H1 (cell line): ENCODE results near the gene LDLRAD3. TPM values are rescaled to one million over a fixed set of nuclear protein-coding genes. Genes with fewer than 3 reads are reported as not detected.

ENCODE experiments used
- CTCF ChIA-PET: fragments of 300-600 bp; sonication (Branson Sonifier 250); formaldehyde crosslinking; loops from one replicate; lab custom pipeline; 2021; ENCODE audit not compliant: partially characterized antibody; lab: Charles Lee
- POLR2A ChIA-PET: fragments of 300-600 bp; sonication (Branson Sonifier 250); formaldehyde crosslinking; loops from one replicate; lab custom pipeline; 2021; ENCODE audit warnings: inconsistent platforms; ENCODE audit not compliant: partially characterized antibody; lab: Charles Lee
- DNase-seq, 2 experiments: peaks; one replicate each; pipeline versions ENCODE4 v3.0.0 to v3.0.0-alpha.2; 2010 to 2022; ENCODE audit warnings: low spot score in 2 of 2, low read depth in 1 of 2, mixed read lengths in 1 of 2
- FAIRE-seq: peaks from 2 replicates; lab custom pipeline; 2011; peaks lifted over from hg19 to GRCh38; lab: Jason Lieb, UNC
- H2AFZ ChIP-seq: 2 replicates; pipeline ENCODE4 v1.8.1; 2012; ENCODE audit warnings: low read length, inconsistent platforms
- H2AK5ac ChIP-seq: 2 replicates; pipeline ENCODE4 v1.6.1; 2013; ENCODE audit warnings: low read depth, low read length
- H2BK120ac ChIP-seq: replicated peaks from 2 replicates; pipeline ENCODE3; 2013; ENCODE audit warnings: low read depth, low read length, inconsistent platforms
- H2BK12ac ChIP-seq: 2 replicates; pipeline ENCODE4 v1.6.1; 2013; ENCODE audit warnings: low read depth, low read length
- H2BK15ac ChIP-seq: 2 replicates; pipeline ENCODE4 v1.6.1; 2013; ENCODE audit warnings: low read length
- H2BK20ac ChIP-seq: 2 replicates; pipeline ENCODE4 v1.6.1; 2013; ENCODE audit warnings: low read length
- H2BK5ac ChIP-seq: 2 replicates; pipeline ENCODE4 v1.6.1; 2013; ENCODE audit warnings: low read depth, low read length
- H3K14ac ChIP-seq: 2 replicates; pipeline ENCODE4 v1.6.1; 2013; ENCODE audit warnings: inconsistent platforms; ENCODE audit not compliant: insufficient read length
- H3K18ac ChIP-seq: 2 replicates; pipeline ENCODE4 v1.6.1; 2013; ENCODE audit warnings: low read length; ENCODE audit errors: extremely low read depth
- H3K23ac ChIP-seq: 2 replicates; pipeline ENCODE4 v1.6.1; 2013; ENCODE audit warnings: inconsistent platforms; ENCODE audit not compliant: insufficient read length
- H3K23me2 ChIP-seq: 2 replicates; pipeline ENCODE4 v1.6.1; 2013; ENCODE audit warnings: low read depth, low read length
- H3K27ac ChIP-seq: 2 replicates; pipeline ENCODE4 v1.6.1; 2011; ENCODE audit warnings: low read depth, low read length, inconsistent platforms
- H3K27me3 ChIP-seq, 4 experiments: replicated peaks in 1 of 4; 1 replicate in 1 of 4; 2 replicates in 3 of 4; pipeline versions ENCODE4 v1.6.1 to v1.8.1; 2011 to 2013; ENCODE audit warnings: low read length in 3 of 4, mild to moderate bottlenecking in 3 of 4, inconsistent platforms in 2 of 4, mixed read lengths in 2 of 4, moderate library complexity in 1 of 4; ENCODE audit not compliant: control insufficient read depth in 3 of 4, insufficient read depth in 3 of 4; ENCODE audit errors: extremely low read depth in 1 of 4
- H3K36me3 ChIP-seq, 4 experiments: 2 replicates each; pipeline versions ENCODE4 v1.6.1 to v1.8.1; 2011 to 2013; ENCODE audit warnings: mild to moderate bottlenecking in 4 of 4, low read length in 3 of 4, moderate library complexity in 2 of 4, control low read depth in 1 of 4, inconsistent platforms in 1 of 4; ENCODE audit not compliant: insufficient read depth in 4 of 4, control insufficient read depth in 2 of 4
- H3K4ac ChIP-seq: replicated peaks from 2 replicates; pipeline ENCODE3; 2013; ENCODE audit warnings: low read length, low read depth, mixed read lengths, inconsistent platforms; ENCODE audit not compliant: insufficient read length
- H3K4me1 ChIP-seq, 4 experiments: replicated peaks in 1 of 4; 1 replicate in 1 of 4; 2 replicates in 3 of 4; pipeline versions ENCODE4 v1.6.1 to v1.8.1; 2011 to 2013; ENCODE audit warnings: low read length in 3 of 4, inconsistent platforms in 2 of 4, mixed read lengths in 1 of 4; ENCODE audit not compliant: insufficient read depth in 4 of 4, control insufficient read depth in 3 of 4
- H3K4me2 ChIP-seq, 2 experiments: 2 replicates each; pipeline versions ENCODE4 v1.6.1 to v1.8.1; 2011 to 2013; ENCODE audit warnings: low read depth in 2 of 2, low read length in 2 of 2, control low read depth in 1 of 2, inconsistent platforms in 1 of 2, mild to moderate bottlenecking in 1 of 2; ENCODE audit not compliant: insufficient read depth in 1 of 2
- H3K4me3 ChIP-seq, 4 experiments: fragments of 200-600, 300-600 bp in 1 of 4; sonication (generic), shearing (Covaris generic), sonication (Bioruptor Twin) in 1 of 4; 2 replicates each; pipeline versions ENCODE4 v1.5.1 to v1.8.1; 2011 to 2016; ENCODE audit warnings: low read length in 4 of 4, low read depth in 3 of 4, control low read depth in 2 of 4, inconsistent platforms in 2 of 4, mild to moderate bottlenecking in 2 of 4, mixed read lengths in 1 of 4, moderate library complexity in 1 of 4; ENCODE audit not compliant: insufficient read depth in 2 of 4; ENCODE audit errors: extremely low read depth in 1 of 4
- H3K56ac ChIP-seq: replicated peaks from 2 replicates; pipeline ENCODE3; 2013; ENCODE audit warnings: low read depth, mild to moderate bottlenecking, mixed read lengths, low read length, inconsistent platforms; ENCODE audit not compliant: insufficient read length
- H3K79me1 ChIP-seq: 2 replicates; pipeline ENCODE4 v1.6.1; 2013; ENCODE audit warnings: low read depth, low read length, control low read depth
- H3K79me2 ChIP-seq, 2 experiments: 2 replicates each; pipeline versions ENCODE4 v1.6.1 to v1.8.1; 2012 to 2013; ENCODE audit warnings: low read length in 2 of 2, mild to moderate bottlenecking in 2 of 2, inconsistent platforms in 1 of 2; ENCODE audit not compliant: insufficient read depth in 2 of 2, control insufficient read depth in 1 of 2
- H3K9ac ChIP-seq, 4 experiments: replicated peaks in 1 of 4; 1 replicate in 1 of 4; 2 replicates in 3 of 4; pipeline versions ENCODE4 v1.6.1 to v1.8.1; 2011 to 2013; ENCODE audit warnings: low read depth in 3 of 4, low read length in 3 of 4, control low read depth in 2 of 4, mild to moderate bottlenecking in 2 of 4, moderate library complexity in 2 of 4, inconsistent platforms in 1 of 4; ENCODE audit errors: extremely low read depth in 1 of 4
- H3K9me3 ChIP-seq, 2 experiments: 2 replicates each; pipeline versions ENCODE4 v1.6.1 to v1.8.1; 2012 to 2013; ENCODE audit warnings: mild to moderate bottlenecking in 2 of 2, moderate library complexity in 2 of 2, control low read depth in 1 of 2, inconsistent platforms in 1 of 2, low read depth in 1 of 2, low read length in 1 of 2, mixed read lengths in 1 of 2; ENCODE audit not compliant: insufficient read depth in 2 of 2
- H4K20me1 ChIP-seq, 2 experiments: replicated peaks in 1 of 2; 2 replicates each; pipeline versions ENCODE3 to v1.8.1; 2011 to 2013; ENCODE audit warnings: inconsistent platforms in 2 of 2, low read length in 2 of 2, mild to moderate bottlenecking in 1 of 2; ENCODE audit not compliant: insufficient read depth in 2 of 2, control insufficient read depth in 1 of 2
- H4K5ac ChIP-seq: 2 replicates; pipeline ENCODE4 v1.6.1; 2013; ENCODE audit warnings: low read length, low read depth, mixed read lengths, inconsistent platforms; ENCODE audit not compliant: insufficient read length
- H4K8ac ChIP-seq: 2 replicates; pipeline ENCODE4 v1.8.0; 2013; ENCODE audit warnings: mild to moderate bottlenecking, moderate library complexity, low read length, inconsistent platforms; ENCODE audit not compliant: insufficient read depth; ENCODE audit errors: extremely low read depth
- H4K91ac ChIP-seq: replicated peaks from 2 replicates; pipeline ENCODE3; 2013; ENCODE audit warnings: low read length, mixed read lengths, inconsistent platforms; ENCODE audit not compliant: insufficient read length
- BACH1 ChIP-seq: IDR thresholded peaks from 2 replicates; pipeline ENCODE4 v1.6.1; 2012; ENCODE audit warnings: low read length, improper control_type of control experiment
- CTBP2 ChIP-seq: IDR thresholded peaks from 2 replicates; pipeline ENCODE4 v1.7.0; 2011; ENCODE audit warnings: borderline replicate concordance, mild to moderate bottlenecking, moderate library complexity, mixed read lengths, low read length; ENCODE audit not compliant: insufficient read depth, insufficient read length
- JUN ChIP-seq: IDR thresholded peaks from 2 replicates; pipeline ENCODE4 v1.6.1; 2011; ENCODE audit warnings: low read depth, mild to moderate bottlenecking, improper control_type of control experiment, low read length
- KDM4A ChIP-seq: IDR thresholded peaks from one replicate; pipeline ENCODE4 v1.7.1; 2012; ENCODE audit warnings: low read depth, mild to moderate bottlenecking, moderate library complexity, low read length, inconsistent platforms; ENCODE audit not compliant: severe bottlenecking
- NANOG ChIP-seq: IDR thresholded peaks from 2 replicates; pipeline ENCODE4 v1.6.1; 2011; ENCODE audit warnings: low read length, low read depth, mild to moderate bottlenecking, inconsistent platforms; ENCODE audit not compliant: insufficient read depth, poor library complexity, severe bottlenecking
- RFX5 ChIP-seq: IDR thresholded peaks from 2 replicates; pipeline ENCODE4 v1.6.1; 2011; ENCODE audit warnings: low read depth, low read length, improper control_type of control experiment, borderline replicate concordance
- WGBS, 2 experiments: shearing (Covaris generic) in 1 of 2; methylation state at CpG; one replicate each; pipeline versions ENCODE4 v1.1.6 to v1.1.7; 2013 to 2015; ENCODE audit warnings: low lambda C conversion rate in 2 of 2, mixed read lengths in 2 of 2, inconsistent platforms in 1 of 2, low coverage in 1 of 2, missing lambda C conversion rate in 1 of 2; ENCODE audit not compliant: insufficient replicate concordance in 2 of 2, insufficient coverage in 1 of 2, insufficient read length in 1 of 2; ENCODE audit errors: extremely low coverage in 1 of 2, missing lambda C conversion rate in 1 of 2; 5-methylcytosine and 5-hydroxymethylcytosine counted together
- polyA plus RNA-seq, 7 experiments: library from polyadenylated mRNA; depleted of rRNA in 3 of 7; stranded (reverse) in 5 of 7; unstranded in 2 of 7; fragments of >200 nt in 5 of 7; fragments of 200-250 nt in 2 of 7; gene quantifications; 1 replicate in 5 of 7; 2 replicates in 1 of 7; 4 replicates in 1 of 7; pipeline versions ENCODE4 v1.2.1 to v1.2.3, GENCODE V29; 2011 to 2013; ENCODE audit warnings: missing spikeins in 2 of 7, mixed read lengths in 2 of 7
- total RNA-seq: library from RNA; stranded (reverse); fragmentation: NEBNext Ultra II Directional; extraction: Animal tissue kit (Norgen Biotek cat#: 25700); gene quantifications from 2 replicates; pipeline ENCODE4 v1.2.1, GENCODE V29; 2021

The LDLRAD3 gene
- total and polyA plus RNA-seq, 2 of the 8 experiments (the other 6 are each of a cell fraction or from before 2014, with no cell fraction given): 18.6 to 22.8 TPM

- no peak overlapping the region for H2BK120ac ChIP-seq
- no peak overlapping the region for H3K18ac ChIP-seq
- H3K36me3 ChIP-seq: no peaks in the 10 kb centered on the region
- no peak overlapping the region for H2BK5ac ChIP-seq
- no peak for FAIRE-seq
- no peaks in the 10 kb centered on the region for H3K9me3 ChIP-seq
- no peak overlapping the region for H4K91ac ChIP-seq
- no peak overlapping the region for H2AK5ac ChIP-seq
- H3K27me3 ChIP-seq: no peaks in the 10 kb centered on the region
- no peak for DNase-seq
- no peak overlapping the region for H3K4me3 ChIP-seq
- no peak for TF ChIP-seq BACH1
- no peak for TF ChIP-seq RFX5
- TF ChIP-seq KDM4A: no peak
- TF ChIP-seq NANOG: no peak
- TF ChIP-seq CTBP2: no peak
- TF ChIP-seq JUN: no peak
- no peak overlapping the region for H4K8ac ChIP-seq
- H3K27ac ChIP-seq: no peak overlapping the region
- ChIA-PET CTCF (interaction anchor here (1.0 to 4.5 kb wide), 8 partner anchors 77 to 331 kb away, joined by 3 to 23 read pairs (median 5); no protein-coding TSS in a partner anchor), POLR2A (interaction anchor here (1.4 to 2.3 kb wide), 2 partner anchors 23 to 62 kb away, joined by 3 to 12 read pairs; no protein-coding TSS in a partner anchor)
- H3K4me2 ChIP-seq: no peak overlapping the region
- peaks cover 0 to 7% (median 5%) of the 10 kb centered on the region in 4 experiments; a peak in 3 of 7 replicates for H3K4me1 ChIP-seq
- no peak overlapping the region for H2BK15ac ChIP-seq
- no peaks in the 10 kb centered on the region for H4K20me1 ChIP-seq
- H2AFZ ChIP-seq: no peak overlapping the region
- WGBS, 2 experiments: 86% methylated on average over 1 of the region's 1 CpG; no CpG with 5 or more reads in 1 of the 2 experiments
- no peak overlapping the region for H3K56ac ChIP-seq
- H3K23me2 ChIP-seq: no peaks in the 10 kb centered on the region
- H3K14ac ChIP-seq: no peak overlapping the region
- no peak overlapping the region for H3K23ac ChIP-seq
- H3K9ac ChIP-seq: no peak overlapping the region
- no peak overlapping the region for H2BK12ac ChIP-seq
- H4K5ac ChIP-seq: no peak overlapping the region
- no peaks in the 10 kb centered on the region for H3K79me2 ChIP-seq
- no peak overlapping the region for H3K4ac ChIP-seq
- no peaks in the 10 kb centered on the region for H3K79me1 ChIP-seq
- no peak overlapping the region for H2BK20ac ChIP-seq
Measured at GRCh38 chr11:36132940-36133339, 189.1 kb downstream of the LDLRAD3 start.
